Panc1 (cell line): ENCODE data around the gene CDK6. TPM values are rescaled to one million over a fixed set of nuclear protein-coding genes. Genes with fewer than 3 reads are reported as not detected.

ENCODE experiments used
- ATAC-seq: fragments of 200-7000 bp; cut with Tn5 transposase; 2 replicates; pipeline ENCODE4 v1.9.1; 2020; ENCODE audit warnings: mild to moderate bottlenecking, moderate library complexity
- BruUV-seq: library from RNA; stranded (reverse); fragments of 400-500 nt; replicated peaks from 2 replicates; lab custom pipeline; 2021; lab: Mats Ljungman, UMichigan
- CTCF ChIA-PET: fragments of 300-600 bp; sonication (Branson Sonifier 250); formaldehyde crosslinking; loops from one replicate; lab custom pipeline; 2022; ENCODE audit warnings: antibody characterized with exemption; lab: Charles Lee
- POLR2A ChIA-PET: fragments of 300-600 bp; sonication (Branson Sonifier 250); formaldehyde crosslinking; loops from one replicate; lab custom pipeline; 2022; ENCODE audit warnings: antibody characterized with exemption; lab: Charles Lee
- DNase-seq: peaks from one replicate; pipeline ENCODE4 v3.0.0-alpha.2; 2010; ENCODE audit warnings: low read depth, low spot score
- H3K27ac ChIP-seq: 2 replicates; pipeline ENCODE4 v1.5.1; 2011; ENCODE audit warnings: mild to moderate bottlenecking, low read length, inconsistent platforms
- H3K27me3 ChIP-seq: fragments of 200-500 bp; sonication (Bioruptor generic); 2 replicates; pipeline ENCODE4 v1.6.0; 2014; ENCODE audit warnings: low read length, inconsistent platforms; ENCODE audit not compliant: control insufficient read depth, insufficient read depth
- H3K36me3 ChIP-seq: fragments of 200-500 bp; sonication (Bioruptor generic); 2 replicates; pipeline ENCODE4 v1.5.1; 2014; ENCODE audit warnings: inconsistent platforms, mild to moderate bottlenecking, low read length, moderate library complexity; ENCODE audit not compliant: control insufficient read depth, insufficient read depth
- H3K4me1 ChIP-seq: 2 replicates; pipeline ENCODE4 v1.5.1; 2011; ENCODE audit warnings: inconsistent platforms, mild to moderate bottlenecking, low read length, moderate library complexity; ENCODE audit not compliant: control insufficient read depth, insufficient read depth
- H3K4me3 ChIP-seq, 2 experiments: 2 replicates each; pipeline ENCODE4 v1.5.1; 2011 to 2012; ENCODE audit warnings: low read depth in 2 of 2, low read length in 2 of 2, mild to moderate bottlenecking in 2 of 2, inconsistent platforms in 1 of 2, moderate library complexity in 1 of 2
- H3K9me3 ChIP-seq: fragments of 200-500 bp; sonication (Bioruptor generic); 2 replicates; pipeline ENCODE4 v1.5.1; 2014; ENCODE audit warnings: low read depth, mild to moderate bottlenecking, inconsistent platforms, low read length, moderate library complexity; ENCODE audit not compliant: control insufficient read depth, insufficient read depth
- CTCF ChIP-seq: fragments of 450-650 bp; IDR thresholded peaks from 2 replicates; pipeline ENCODE4 v1.5.1; 2017; ENCODE audit warnings: mild to moderate bottlenecking
- POLR2AphosphoS5 ChIP-seq: IDR thresholded peaks from 2 replicates; pipeline ENCODE4 v1.6.1; 2012; ENCODE audit warnings: mild to moderate bottlenecking, low read depth, low read length, moderate library complexity
- SIN3A ChIP-seq: IDR thresholded peaks from 2 replicates; pipeline ENCODE4 v1.6.1; 2012; ENCODE audit warnings: low read depth, mild to moderate bottlenecking, low read length, moderate library complexity, borderline replicate concordance; ENCODE audit not compliant: insufficient read depth
- in situ Hi-C: cut with HindIII; loops from 2 replicates; pipeline ENCODE4 v1.10.0; 2016; ENCODE audit warnings: low sequenced_read_pairs, low pct_unique_long_range_greater_than_20kb
- intact Hi-C: fragments of 100-400 bp; cut with micrococcal nuclease; formaldehyde crosslinking; loops from one replicate; pipeline ENCODE4 v1.10.0; 2022; ENCODE audit not compliant: unreplicated experiment
- total RNA-seq: library from RNA; stranded (reverse); gene quantifications from one replicate; pipeline ENCODE4 v1.2.1, GENCODE V29; 2021; ENCODE audit not compliant: unreplicated experiment
- TF ChIP-seq, protein P1 (sequence below), 2 experiments: IDR thresholded peaks; 2 replicates each; pipeline ENCODE4 v1.6.1; 2011 to 2012; ENCODE audit warnings: low read depth in 2 of 2, control low read depth in 1 of 2, low read length in 1 of 2, mild to moderate bottlenecking in 1 of 2, moderate library complexity in 1 of 2; ENCODE audit not compliant: insufficient read depth in 1 of 2

CDK6 gene
- total RNA-seq, 1 experiment from 2014 or later: 57.4 TPM

DNA sequence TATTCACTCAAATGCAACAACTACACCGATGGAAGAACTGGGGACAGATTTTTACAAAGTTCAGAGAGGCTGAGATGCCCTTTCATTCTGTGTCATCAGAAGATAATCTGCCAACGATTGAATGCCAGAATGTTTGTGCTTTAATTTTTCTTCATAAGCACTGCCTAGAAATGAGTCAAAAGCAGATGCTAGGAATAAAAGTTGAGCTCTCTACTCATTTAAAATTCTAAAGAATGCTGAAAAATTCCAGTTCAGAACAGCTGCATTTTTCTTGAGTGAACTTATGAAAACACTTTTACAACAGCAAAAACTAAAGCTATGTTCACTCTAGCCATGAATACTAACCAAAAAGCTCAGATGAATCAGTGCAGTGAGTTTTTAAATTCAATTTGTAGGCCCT is 223.9 kb downstream of the CDK6 start:
- Histone ChIP-seq H3K27me3 (no peaks in the 10 kb centered on the region), H3K9me3 (no peaks in the 10 kb centered on the region), H3K27ac (peak overlapping the region; percentile 1; the same call in 1 of the 2 replicates), H3K4me3 (no peak overlapping the region), H3K4me1 (no peaks in the 10 kb centered on the region), H3K36me3 (peaks cover 5% of the 10 kb centered on the region)
- POLR2A ChIA-PET: interaction anchor here (0.6 kb wide), 1 partner anchor 221 kb away, joined by 12 read pairs; no protein-coding TSS in a partner anchor
- in situ Hi-C loops (no loop called here), intact Hi-C loops (no loop called here)
- TF ChIP-seq SIN3A: no peak
- DNase-seq (no peak), ATAC-seq (no peak)
- BruUV-seq: no TSS peak
- CTCF ChIA-PET: interaction anchor here (1.5 kb wide), 1 partner anchor 84 kb away, joined by 3 read pairs; the partner anchor contains the start of gene RBM48

DNA sequence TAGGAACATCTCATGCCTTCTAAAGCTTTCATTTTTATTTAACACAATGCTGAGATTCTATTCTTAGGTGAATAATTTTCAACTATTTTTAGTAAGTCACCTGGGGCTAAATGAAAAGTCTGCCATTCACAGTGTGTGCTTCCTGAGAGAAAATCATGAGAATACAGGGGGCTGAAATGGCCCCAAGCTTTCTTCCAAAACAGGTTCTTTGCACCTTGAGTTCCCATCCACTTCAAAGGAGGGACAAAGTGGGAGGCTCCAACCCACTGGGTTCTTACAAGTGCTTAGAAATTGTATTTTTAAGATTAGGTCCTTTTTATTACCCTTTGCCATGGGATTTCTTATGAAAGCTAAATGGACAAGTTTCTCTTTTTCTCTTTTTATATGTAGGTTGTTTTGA is 224.6 kb downstream of the CDK6 start:
- no peak for TF ChIP-seq POLR2AphosphoS5
- TF ChIP-seq, protein P1, sequence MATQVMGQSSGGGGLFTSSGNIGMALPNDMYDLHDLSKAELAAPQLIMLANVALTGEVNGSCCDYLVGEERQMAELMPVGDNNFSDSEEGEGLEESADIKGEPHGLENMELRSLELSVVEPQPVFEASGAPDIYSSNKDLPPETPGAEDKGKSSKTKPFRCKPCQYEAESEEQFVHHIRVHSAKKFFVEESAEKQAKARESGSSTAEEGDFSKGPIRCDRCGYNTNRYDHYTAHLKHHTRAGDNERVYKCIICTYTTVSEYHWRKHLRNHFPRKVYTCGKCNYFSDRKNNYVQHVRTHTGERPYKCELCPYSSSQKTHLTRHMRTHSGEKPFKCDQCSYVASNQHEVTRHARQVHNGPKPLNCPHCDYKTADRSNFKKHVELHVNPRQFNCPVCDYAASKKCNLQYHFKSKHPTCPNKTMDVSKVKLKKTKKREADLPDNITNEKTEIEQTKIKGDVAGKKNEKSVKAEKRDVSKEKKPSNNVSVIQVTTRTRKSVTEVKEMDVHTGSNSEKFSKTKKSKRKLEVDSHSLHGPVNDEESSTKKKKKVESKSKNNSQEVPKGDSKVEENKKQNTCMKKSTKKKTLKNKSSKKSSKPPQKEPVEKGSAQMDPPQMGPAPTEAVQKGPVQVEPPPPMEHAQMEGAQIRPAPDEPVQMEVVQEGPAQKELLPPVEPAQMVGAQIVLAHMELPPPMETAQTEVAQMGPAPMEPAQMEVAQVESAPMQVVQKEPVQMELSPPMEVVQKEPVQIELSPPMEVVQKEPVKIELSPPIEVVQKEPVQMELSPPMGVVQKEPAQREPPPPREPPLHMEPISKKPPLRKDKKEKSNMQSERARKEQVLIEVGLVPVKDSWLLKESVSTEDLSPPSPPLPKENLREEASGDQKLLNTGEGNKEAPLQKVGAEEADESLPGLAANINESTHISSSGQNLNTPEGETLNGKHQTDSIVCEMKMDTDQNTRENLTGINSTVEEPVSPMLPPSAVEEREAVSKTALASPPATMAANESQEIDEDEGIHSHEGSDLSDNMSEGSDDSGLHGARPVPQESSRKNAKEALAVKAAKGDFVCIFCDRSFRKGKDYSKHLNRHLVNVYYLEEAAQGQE (IDR thresholded peaks at IDR 0.05; ENCODE audit: insufficient read depth in 1 of 2, low read depth in 2 of 2, low read length in 1 of 2): no peak
- TF ChIP-seq CTCF: no peak
- ATAC-seq (no peak), DNase-seq (no peak)
- POLR2A ChIA-PET: interaction anchor here (0.5 kb wide), 1 partner anchor 19 kb away, joined by 8 read pairs; no protein-coding TSS in a partner anchor
- Histone ChIP-seq H3K36me3 (peaks cover 5% of the 10 kb centered on the region), H3K27ac (no peak overlapping the region; the same call in 1 of the 2 replicates), H3K4me1 (no peaks in the 10 kb centered on the region), H3K27me3 (no peaks in the 10 kb centered on the region), H3K4me3 (no peak overlapping the region), H3K9me3 (no peaks in the 10 kb centered on the region)
- intact Hi-C loops: no loop called here
- in situ Hi-C loops: no loop called here
- BruUV-seq: no TSS peak
- CTCF ChIA-PET: interaction anchor here (0.6 to 1.5 kb wide), 2 partner anchors 77 to 83 kb away, joined by 3 read pairs; partner anchors contain the start of gene RBM48

GRCh38 chr7:92609921-92610518 is 226.4 kb downstream of the CDK6 start:
- no TSS peak for BruUV-seq

More at GRCh38 chr7:92609921-92610518, 226.4 kb downstream of the CDK6 start:
- H3K9me3 ChIP-seq: no peaks in the 10 kb centered on the region
- DNase-seq (no peak), ATAC-seq (peak; percentile 74)
- peaks cover 5% of the 10 kb centered on the region for H3K36me3 ChIP-seq
- intact Hi-C loops (no loop called here), in situ Hi-C loops (no loop called here)
- TF ChIP-seq POLR2AphosphoS5: no peak
- TF ChIP-seq, protein P1 (IDR thresholded peaks at IDR 0.05; ENCODE audit: insufficient read depth in 1 of 2, low read depth in 2 of 2, low read length in 1 of 2): no peak
- peak; percentile 53; the same call in 1 of the 2 replicates for TF ChIP-seq CTCF
- no peaks in the 10 kb centered on the region for H3K27me3 ChIP-seq
- H3K4me1 ChIP-seq: no peaks in the 10 kb centered on the region
- CTCF ChIA-PET: interaction anchor here (0.8 to 0.9 kb wide), 2 partner anchors 55 to 81 kb away, joined by 3 to 5 read pairs; partner anchors contain the start of gene RBM48
- no peak overlapping the region for H3K27ac ChIP-seq
- no peak overlapping the region for H3K4me3 ChIP-seq
- POLR2A ChIA-PET: interaction anchor here (0.5 kb wide), 1 partner anchor 62 kb away, joined by 3 read pairs; no protein-coding TSS in a partner anchor
